Chondrocyte (in vitro differentiated cells): ENCODE data around the gene HOXA2. TPM values are rescaled to one million over a fixed set of nuclear protein-coding genes. Genes with fewer than 3 reads are reported as not detected.

Experiments
- DNase-seq: peaks from one replicate; pipeline ENCODE4 v3.0.0; 2021; ENCODE audit warnings: mixed read lengths, low spot score
- H3K27ac Mint-ChIP-seq: one replicate; pipeline ENCODE4 v1.8.0; 2021; ENCODE audit warnings: mild to moderate bottlenecking, moderate library complexity, mixed read lengths; ENCODE audit not compliant: unreplicated experiment
- H3K27me3 Mint-ChIP-seq: 2 replicates; pipeline ENCODE4 v1.8.0; 2021; ENCODE audit warnings: low read depth, mixed read lengths
- H3K36me3 Mint-ChIP-seq: 2 replicates; pipeline ENCODE4 v1.8.0; 2021; ENCODE audit warnings: low read depth, mixed read lengths
- H3K4me1 Mint-ChIP-seq: 2 replicates; pipeline ENCODE4 v1.8.0; 2021; ENCODE audit warnings: low read depth, mild to moderate bottlenecking, mixed read lengths
- H3K4me3 Mint-ChIP-seq: one replicate; pipeline ENCODE4 v1.8.0; 2021; ENCODE audit warnings: mild to moderate bottlenecking, moderate library complexity, mixed read lengths; ENCODE audit not compliant: unreplicated experiment
- H3K9me3 Mint-ChIP-seq: 2 replicates; pipeline ENCODE4 v1.8.0; 2021; ENCODE audit warnings: low read depth, mixed read lengths
- total RNA-seq: library from RNA; stranded (reverse); gene quantifications from 3 replicates; pipeline ENCODE4 v1.2.1, GENCODE V29; 2021
- TF ChIP-seq, protein P1 (sequence below): fragments of 200-600 bp; sonication (generic); IDR thresholded peaks from 2 replicates; pipeline ENCODE4 v1.5.0; 2021; ENCODE audit warnings: antibody characterized with exemption, mild to moderate bottlenecking, moderate library complexity

HOXA2 gene
- total RNA-seq, 1 donor from 2014 or later, result 10.2 TPM

DNA sequence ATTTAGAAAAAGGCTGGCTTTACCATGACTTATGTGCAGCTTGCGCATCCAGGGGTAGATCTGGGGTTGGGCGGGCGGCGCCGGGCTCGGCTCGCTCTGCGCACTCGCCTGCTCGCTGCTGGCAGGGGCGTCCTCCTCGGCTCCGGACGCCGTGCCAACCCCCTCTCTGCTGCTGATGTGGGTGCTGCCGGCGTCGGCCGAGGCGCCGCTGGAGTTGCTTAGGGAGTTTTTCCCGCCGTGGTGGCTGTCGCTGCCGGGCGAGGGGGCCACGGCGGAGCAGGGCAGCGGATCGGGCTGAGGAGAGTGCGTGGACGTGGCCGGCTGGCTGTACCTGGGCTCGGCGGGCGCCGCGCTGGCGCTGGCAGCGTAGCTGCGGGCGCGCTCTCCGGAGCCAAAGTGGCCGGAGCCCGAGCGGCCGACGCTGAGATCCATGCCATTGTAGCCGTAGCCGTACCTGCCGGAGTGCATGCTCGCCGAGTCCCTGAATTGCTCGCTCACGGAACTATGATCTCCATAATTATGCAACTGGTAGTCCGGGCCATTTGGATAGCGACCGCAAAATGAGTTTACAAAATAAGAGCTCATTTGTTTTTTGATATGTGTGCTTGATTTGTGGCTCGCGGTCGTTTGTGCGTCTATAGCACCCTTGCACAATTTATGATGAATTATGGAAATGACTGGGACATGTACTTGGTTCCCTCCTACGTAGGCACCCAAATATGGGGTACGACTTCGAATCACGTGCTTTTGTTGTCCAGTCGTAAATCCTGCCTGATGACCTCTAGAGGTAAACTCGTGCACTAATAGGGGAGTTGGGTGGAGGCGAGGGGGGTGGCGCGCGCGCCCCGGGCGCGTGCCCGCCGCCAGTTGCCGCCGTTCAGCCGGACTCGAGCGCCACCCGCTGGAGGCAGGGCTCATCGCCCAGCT, 40.8 kb upstream of the HOXA2 start, which contains the start of gene HOXA5:
Gene HOXA5, minus strand, starts transcription at position 659 of the 927 bp plus-strand sequence. Its CDS starts 74 bp downstream, at position 585.
- H3K27me3 Mint-ChIP-seq, result peaks cover 84% of the 10 kb centered on the region

DNA sequence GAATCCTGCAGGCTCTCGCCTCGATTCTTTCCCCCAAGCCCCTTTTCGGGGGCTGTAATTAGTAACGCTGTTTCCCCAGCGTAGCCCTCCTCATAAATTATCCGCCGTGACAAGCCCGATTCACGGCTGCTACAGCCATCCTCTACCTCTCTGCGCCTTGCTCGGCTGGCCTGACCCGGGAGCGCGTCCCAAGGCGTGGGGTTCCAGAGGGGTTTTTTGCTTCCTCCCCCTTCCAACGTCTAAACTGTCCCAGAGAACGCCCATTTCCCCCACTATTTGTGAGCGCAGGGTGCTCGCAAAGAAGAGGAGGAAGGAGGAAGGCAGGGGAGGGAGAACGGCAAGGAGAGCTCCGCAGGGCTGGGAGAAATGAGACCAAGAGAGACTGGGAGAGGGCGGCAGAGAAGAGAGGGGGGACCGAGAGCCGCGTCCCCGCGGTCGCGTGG, 40.1 kb upstream of the HOXA2 start:
- H3K27ac Mint-ChIP-seq, result no peak overlapping the region
- TF ChIP-seq, protein P1, sequence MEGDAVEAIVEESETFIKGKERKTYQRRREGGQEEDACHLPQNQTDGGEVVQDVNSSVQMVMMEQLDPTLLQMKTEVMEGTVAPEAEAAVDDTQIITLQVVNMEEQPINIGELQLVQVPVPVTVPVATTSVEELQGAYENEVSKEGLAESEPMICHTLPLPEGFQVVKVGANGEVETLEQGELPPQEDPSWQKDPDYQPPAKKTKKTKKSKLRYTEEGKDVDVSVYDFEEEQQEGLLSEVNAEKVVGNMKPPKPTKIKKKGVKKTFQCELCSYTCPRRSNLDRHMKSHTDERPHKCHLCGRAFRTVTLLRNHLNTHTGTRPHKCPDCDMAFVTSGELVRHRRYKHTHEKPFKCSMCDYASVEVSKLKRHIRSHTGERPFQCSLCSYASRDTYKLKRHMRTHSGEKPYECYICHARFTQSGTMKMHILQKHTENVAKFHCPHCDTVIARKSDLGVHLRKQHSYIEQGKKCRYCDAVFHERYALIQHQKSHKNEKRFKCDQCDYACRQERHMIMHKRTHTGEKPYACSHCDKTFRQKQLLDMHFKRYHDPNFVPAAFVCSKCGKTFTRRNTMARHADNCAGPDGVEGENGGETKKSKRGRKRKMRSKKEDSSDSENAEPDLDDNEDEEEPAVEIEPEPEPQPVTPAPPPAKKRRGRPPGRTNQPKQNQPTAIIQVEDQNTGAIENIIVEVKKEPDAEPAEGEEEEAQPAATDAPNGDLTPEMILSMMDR, result no peak
- no peak for DNase-seq
- H3K36me3 Mint-ChIP-seq, result peaks cover 3% of the 10 kb centered on the region
- peak overlapping the region; percentile 51 for H3K4me3 Mint-ChIP-seq
- peaks cover 86% of the 10 kb centered on the region for H3K27me3 Mint-ChIP-seq
- H3K4me1 Mint-ChIP-seq, result peaks cover 10% of the 10 kb centered on the region
- peaks cover 2% of the 10 kb centered on the region for H3K9me3 Mint-ChIP-seq

More for the DNA sequence above, 40.8 kb upstream of the HOXA2 start, which contains the start of gene HOXA5:
- TF ChIP-seq, protein P1, result peak; percentile 68
- Mint-ChIP-seq H3K4me3 (peak within 1 kb of the TSS; percentile 51), H3K27ac (no peak within 1 kb of the TSS), H3K4me1 (peaks cover 12% of the 10 kb centered on the region), H3K36me3 (peaks cover 3% of the 10 kb centered on the region), H3K9me3 (peaks cover 2% of the 10 kb centered on the region)
- DNase-seq, result no peak

DNA sequence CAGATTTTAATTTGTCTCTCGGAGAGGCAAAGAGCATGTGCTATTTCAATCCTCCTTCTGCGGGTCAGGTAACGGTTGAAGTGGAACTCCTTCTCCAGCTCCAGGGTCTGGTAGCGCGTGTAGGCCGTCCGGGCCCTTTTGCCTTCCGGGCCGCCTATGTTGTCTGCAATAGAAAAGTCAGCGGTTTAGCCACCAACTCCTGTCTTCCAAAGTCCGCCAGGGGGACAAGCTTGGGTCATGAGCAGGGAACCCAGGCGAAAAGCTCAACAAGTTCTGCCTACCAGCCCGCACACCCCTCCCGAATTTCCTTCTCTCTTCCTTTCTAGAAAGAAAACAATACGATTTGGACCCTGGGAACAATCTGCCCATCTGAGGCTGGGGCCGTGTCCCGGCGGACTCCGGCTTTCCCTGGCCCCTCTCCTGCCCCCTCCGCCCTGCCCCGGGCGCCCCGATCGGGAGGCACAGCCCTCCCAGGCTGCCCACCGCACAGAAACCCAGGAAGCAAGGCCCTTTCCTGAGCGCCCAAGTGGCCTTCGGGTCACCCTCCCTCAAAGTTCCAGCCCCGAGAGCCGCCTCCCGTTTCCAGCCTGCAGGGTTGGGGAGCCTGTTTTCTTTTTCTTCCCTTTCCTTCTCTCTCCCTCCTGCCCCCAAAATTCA, 39.6 kb upstream of the HOXA2 start:
- Mint-ChIP-seq H3K27ac (no peak overlapping the region), H3K27me3 (peaks cover 86% of the 10 kb centered on the region), H3K9me3 (peaks cover 2% of the 10 kb centered on the region), H3K36me3 (peaks cover 3% of the 10 kb centered on the region), H3K4me1 (peaks cover 10% of the 10 kb centered on the region), H3K4me3 (no peak overlapping the region)
- no peak for DNase-seq
- TF ChIP-seq, protein P1, result no peak

DNA sequence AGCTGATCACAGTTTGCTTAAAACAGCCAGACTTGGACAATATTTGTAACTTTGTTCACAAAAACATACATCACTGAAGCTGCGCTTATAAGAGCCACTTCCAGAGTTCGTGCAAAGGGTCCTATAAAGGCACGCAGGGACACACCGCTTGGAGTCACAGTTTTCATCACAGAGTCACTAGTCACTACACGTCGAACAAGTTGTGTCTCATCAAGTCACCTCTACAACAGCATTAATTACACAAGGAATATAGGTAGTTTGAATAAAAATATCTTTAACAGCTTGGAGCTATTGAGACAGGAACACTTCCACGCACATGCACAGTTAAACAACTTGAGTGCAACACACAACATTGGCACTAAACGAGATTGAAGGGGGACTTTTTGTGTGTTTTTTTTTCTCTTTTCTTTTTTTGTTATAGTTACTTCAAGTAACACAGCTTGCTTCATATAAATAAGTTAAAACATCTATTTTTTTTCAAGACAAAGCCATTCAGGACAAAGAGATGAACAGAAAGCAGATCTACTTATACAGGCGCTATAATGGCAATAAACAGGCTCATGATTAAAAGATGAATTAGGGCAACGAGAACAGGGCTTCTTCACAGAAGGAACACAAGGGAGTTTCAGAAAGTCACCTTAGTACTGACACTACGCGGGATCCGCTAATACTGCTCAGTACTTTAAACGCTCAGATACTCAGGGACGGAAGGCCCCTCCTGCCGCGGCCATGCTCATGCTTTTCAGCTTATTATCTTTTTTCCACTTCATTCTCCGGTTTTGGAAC, 38.8 kb upstream of the HOXA2 start:
- TF ChIP-seq, protein P1, result no peak
- no peak overlapping the region for H3K27ac Mint-ChIP-seq
- H3K4me1 Mint-ChIP-seq, result peaks cover 10% of the 10 kb centered on the region
- no peak overlapping the region for H3K4me3 Mint-ChIP-seq
- H3K9me3 Mint-ChIP-seq, result no peaks in the 10 kb centered on the region
- peaks cover 3% of the 10 kb centered on the region for H3K36me3 Mint-ChIP-seq
- DNase-seq, result no peak
- H3K27me3 Mint-ChIP-seq, result peaks cover 86% of the 10 kb centered on the region
